ENCODE results near the gene PTF1A. TPM values are rescaled to one million over a fixed set of nuclear protein-coding genes. Genes with fewer than 3 reads are reported as not detected.

The PTF1A gene
- polyA plus RNA-seq, 1 of the 3 experiments (the other 2 are of a cell fraction), result not detected

- Histone ChIP-seq H3K9me3 (no peaks in the 10 kb centered on the region), H3K79me2 (ENCODE audit: insufficient read depth) (no peaks in the 10 kb centered on the region), H3K4me2 (no peak overlapping the region), H3K27me3 (ENCODE audit: insufficient read depth) (peaks cover 23% of the 10 kb centered on the region; the same call in 1 of the 2 replicates), H3K4me1 (ENCODE audit: control insufficient read depth in 1 of 2, insufficient read depth in 2 of 2, low read depth in 1 of 2, low read length in 1 of 2) (no peaks in the 10 kb centered on the region), H3K27ac (ENCODE audit: low read depth in 2 of 2, low read length in 1 of 2) (no peak overlapping the region), H4K20me1 (ENCODE audit: insufficient read depth) (no peaks in the 10 kb centered on the region), H3K36me3 (replicated peaks in 1 of 2; ENCODE audit: control insufficient read depth in 1 of 2, insufficient read depth in 2 of 2, low read length in 1 of 2) (no peaks in the 10 kb centered on the region), H3F3A (replicated peaks; ENCODE audit: insufficient read depth) (no peaks in the 10 kb centered on the region), H2AFZ (ENCODE audit: low read depth) (no peak overlapping the region), H3K9me2 (no peaks in the 10 kb centered on the region), H3K9ac (no peak overlapping the region), H3K4me3 (ENCODE audit: low read depth in 2 of 2, low read length in 1 of 2) (no peak overlapping the region)
- ChIA-PET POLR2A (no interaction called here), CTCF (interaction anchor here (2.3 kb wide), 1 partner anchor 14 kb away, joined by 13 read pairs; no protein-coding TSS in a partner anchor)
- no peak for DNase-seq
- TF ChIP-seq RFX5 (IDR thresholded peaks at IDR 0.05; ENCODE audit: low read length) (no peak), REST (IDR thresholded peaks at IDR 0.05; ENCODE audit: low read depth, low read length) (peak; percentile 95)
- 54% methylated on average over 25 of the region's 26 CpGs for WGBS (ENCODE audit: low lambda C conversion rate)
Observed at GRCh38 chr10:23171232-23171876, 20.8 kb upstream of the PTF1A start.

- 9% methylated on average over 15 of the region's 41 CpGs for WGBS (ENCODE audit: low lambda C conversion rate)
- peak; percentile 42 for DNase-seq
- Histone ChIP-seq H3K9me3 (no peaks in the 10 kb centered on the region), H3F3A (replicated peaks; ENCODE audit: insufficient read depth) (no peaks in the 10 kb centered on the region), H4K20me1 (ENCODE audit: insufficient read depth) (no peaks in the 10 kb centered on the region), H3K9me2 (no peaks in the 10 kb centered on the region), H3K36me3 (replicated peaks in 1 of 2; ENCODE audit: control insufficient read depth in 1 of 2, insufficient read depth in 2 of 2, low read length in 1 of 2) (no peaks in the 10 kb centered on the region), H3K4me3 (ENCODE audit: low read depth in 2 of 2, low read length in 1 of 2) (no peak overlapping the region), H2AFZ (ENCODE audit: low read depth) (no peak overlapping the region), H3K9ac (no peak overlapping the region), H3K4me1 (ENCODE audit: control insufficient read depth in 1 of 2, insufficient read depth in 2 of 2, low read depth in 1 of 2, low read length in 1 of 2) (no peaks in the 10 kb centered on the region), H3K27me3 (ENCODE audit: insufficient read depth) (peaks cover 27% of the 10 kb centered on the region; the same call in 1 of the 2 replicates), H3K27ac (ENCODE audit: low read depth in 2 of 2, low read length in 1 of 2) (no peak overlapping the region), H3K79me2 (ENCODE audit: insufficient read depth) (no peaks in the 10 kb centered on the region), H3K4me2 (no peak overlapping the region)
- POLR2A ChIA-PET, result no interaction called here
- CTCF ChIA-PET, result interaction anchor here (2.3 kb wide), 1 partner anchor 15 kb away, joined by 13 read pairs; no protein-coding TSS in a partner anchor
- TF ChIP-seq NFIC (IDR thresholded peaks at IDR 0.05; ENCODE audit: borderline replicate concordance) (no peak), TEAD4 (IDR thresholded peaks at IDR 0.05; ENCODE audit: borderline replicate concordance, insufficient read depth) (no peak), MEF2A (IDR thresholded peaks at IDR 0.05; ENCODE audit: borderline replicate concordance, low read depth) (no peak), GATA2 (CRISPR knock-in tag; IDR thresholded peaks at IDR 0.05) (no peak), EP300 (IDR thresholded peaks at IDR 0.05; ENCODE audit: borderline replicate concordance in 1 of 2, low read depth in 1 of 2, low read length in 1 of 2) (no peak), YY1 (IDR thresholded peaks at IDR 0.05; ENCODE audit: low read depth) (no peak), ELF1 (IDR thresholded peaks at IDR 0.05) (no peak), REST (IDR thresholded peaks at IDR 0.05; ENCODE audit: low read depth, low read length) (no peak), RCOR1 (IDR thresholded peaks at IDR 0.05; ENCODE audit: low read length) (no peak), IRF3 (IDR thresholded peaks at IDR 0.05; ENCODE audit: low read depth, low read length) (no peak), ZBTB33 (IDR thresholded peaks at IDR 0.05; ENCODE audit: borderline replicate concordance, low read depth) (no peak)
Observed at GRCh38 chr10:23172429-23173213, 19.5 kb upstream of the PTF1A start.
